ENCODE data around the gene CD99L2.

The CD99L2 gene

DNA sequence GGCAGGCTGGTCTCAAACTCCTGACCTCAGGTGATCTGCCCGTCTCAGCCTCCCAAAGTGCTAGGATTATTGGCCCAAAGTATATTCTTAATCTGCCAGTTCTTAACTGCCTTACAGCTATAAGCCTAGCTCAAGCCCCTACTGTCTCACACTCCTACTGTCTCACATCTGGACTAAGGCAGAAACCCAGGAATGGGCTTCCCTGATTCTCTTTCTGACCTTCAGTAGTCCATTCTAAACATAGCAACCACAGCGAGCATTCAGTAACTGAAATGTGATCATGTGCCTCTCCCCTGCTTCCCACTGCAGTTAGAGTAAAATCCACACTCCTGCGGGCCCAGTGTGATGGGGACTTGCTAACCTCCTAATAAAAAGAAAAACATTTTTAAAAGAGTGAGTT is 146.3 kb downstream of the CD99L2 start:
- Histone ChIP-seq H3K4me1 (ENCODE audit: control insufficient read depth, insufficient read depth, low read length) (no peaks in the 10 kb centered on the region), H3K36me3 (ENCODE audit: control insufficient read depth, insufficient read depth, low read length) (peaks cover 7% of the 10 kb centered on the region), H3K27ac (ENCODE audit: low read depth, low read length) (no peak overlapping the region), H3K4me3 (ENCODE audit: low read depth, low read length) (no peak overlapping the region), H3K9ac (ENCODE audit: low read length) (no peak overlapping the region), H3K9me3 (ENCODE audit: control insufficient read depth, insufficient read depth, low read depth, low read length) (no peaks in the 10 kb centered on the region), H3K27me3 (ENCODE audit: control insufficient read depth, insufficient read depth, low read length) (no peaks in the 10 kb centered on the region)

DNA sequence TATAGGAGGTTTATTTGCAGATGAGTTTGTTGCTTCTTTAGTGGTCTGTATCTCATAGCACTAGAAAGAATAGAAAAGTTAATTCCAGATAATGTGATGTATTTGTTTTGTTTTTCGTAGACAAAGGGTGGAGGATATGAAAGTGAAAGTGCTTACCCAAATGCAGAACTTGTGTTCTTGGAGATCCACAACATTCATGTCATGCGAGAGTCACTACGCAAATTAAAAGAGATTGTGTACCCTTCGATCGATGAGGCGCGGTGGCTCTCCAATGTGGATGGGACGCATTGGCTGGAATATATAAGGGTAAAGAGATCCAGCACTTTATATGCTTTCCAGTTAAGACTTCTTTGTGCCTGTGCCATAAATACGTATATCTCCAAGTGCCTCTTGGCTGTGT is 162.0 kb downstream of the CD99L2 start:
- H3K27me3 ChIP-seq (ENCODE audit: control insufficient read depth, insufficient read depth, low read length) = no peaks in the 10 kb centered on the region
- no peak overlapping the region for H3K9ac ChIP-seq (ENCODE audit: low read length)
- H3K9me3 ChIP-seq (ENCODE audit: control insufficient read depth, insufficient read depth, low read depth, low read length) = no peaks in the 10 kb centered on the region
- peaks cover 73% of the 10 kb centered on the region for H3K36me3 ChIP-seq (ENCODE audit: control insufficient read depth, insufficient read depth, low read length)
- H3K4me3 ChIP-seq (ENCODE audit: low read depth, low read length) = no peak overlapping the region
- H3K4me1 ChIP-seq (ENCODE audit: control insufficient read depth, insufficient read depth, low read length) = no peaks in the 10 kb centered on the region
- H3K27ac ChIP-seq (ENCODE audit: low read depth, low read length) = no peak overlapping the region

DNA sequence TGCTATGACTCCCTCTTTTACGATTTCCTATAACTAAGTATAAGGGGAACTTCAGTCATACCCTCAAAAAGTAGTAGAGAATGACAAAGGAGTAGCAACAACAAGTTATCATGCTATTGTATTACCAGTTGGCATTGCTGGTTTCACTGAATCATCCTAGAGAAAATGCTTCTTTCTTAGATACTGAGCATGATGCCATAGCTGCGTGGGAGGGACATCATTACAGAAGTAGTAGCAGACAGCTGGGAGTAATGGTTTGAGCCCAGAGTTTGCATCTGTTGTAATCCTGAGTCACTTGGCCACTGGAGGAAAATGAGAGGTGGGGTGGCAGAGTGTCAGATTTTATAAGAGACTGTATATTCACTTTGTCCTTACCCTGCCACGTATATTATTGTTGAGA is 166.7 kb downstream of the CD99L2 start:
- Histone ChIP-seq H3K9ac (ENCODE audit: low read length) (no peak overlapping the region), H3K27ac (ENCODE audit: low read depth, low read length) (no peak overlapping the region), H3K4me1 (ENCODE audit: control insufficient read depth, insufficient read depth, low read length) (peaks cover 8% of the 10 kb centered on the region; the same call in 1 of the 2 replicates), H3K9me3 (ENCODE audit: control insufficient read depth, insufficient read depth, low read depth, low read length) (no peaks in the 10 kb centered on the region), H3K27me3 (ENCODE audit: control insufficient read depth, insufficient read depth, low read length) (no peaks in the 10 kb centered on the region), H3K4me3 (ENCODE audit: low read depth, low read length) (no peak overlapping the region), H3K36me3 (ENCODE audit: control insufficient read depth, insufficient read depth, low read length) (peaks cover 50% of the 10 kb centered on the region)

DNA sequence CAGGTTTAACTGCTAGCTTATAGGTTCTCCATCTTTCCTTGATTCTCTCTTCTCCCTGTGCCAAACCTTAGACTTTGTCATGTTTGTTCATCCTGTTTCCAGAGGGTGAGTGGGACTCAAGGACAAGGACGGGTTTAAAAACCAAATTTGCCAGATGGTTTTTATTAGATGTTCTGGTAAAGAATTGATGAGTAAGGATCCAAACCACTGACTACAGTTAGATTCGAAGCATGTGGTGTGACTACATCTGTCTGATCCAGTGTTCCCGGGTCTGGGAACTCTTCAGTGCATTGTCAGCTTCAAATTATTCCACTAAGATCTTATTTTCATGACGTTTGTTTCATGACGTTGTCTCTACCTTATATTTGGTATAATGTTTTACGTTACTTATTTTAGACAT is 167.7 kb downstream of the CD99L2 start:
- Histone ChIP-seq H3K4me3 (ENCODE audit: low read depth, low read length) (no peak overlapping the region), H3K36me3 (ENCODE audit: control insufficient read depth, insufficient read depth, low read length) (peaks cover 40% of the 10 kb centered on the region), H3K9me3 (ENCODE audit: control insufficient read depth, insufficient read depth, low read depth, low read length) (no peaks in the 10 kb centered on the region), H3K27me3 (ENCODE audit: control insufficient read depth, insufficient read depth, low read length) (no peaks in the 10 kb centered on the region), H3K4me1 (ENCODE audit: control insufficient read depth, insufficient read depth, low read length) (peaks cover 18% of the 10 kb centered on the region), H3K9ac (ENCODE audit: low read length) (no peak overlapping the region), H3K27ac (ENCODE audit: low read depth, low read length) (no peak overlapping the region)

DNA sequence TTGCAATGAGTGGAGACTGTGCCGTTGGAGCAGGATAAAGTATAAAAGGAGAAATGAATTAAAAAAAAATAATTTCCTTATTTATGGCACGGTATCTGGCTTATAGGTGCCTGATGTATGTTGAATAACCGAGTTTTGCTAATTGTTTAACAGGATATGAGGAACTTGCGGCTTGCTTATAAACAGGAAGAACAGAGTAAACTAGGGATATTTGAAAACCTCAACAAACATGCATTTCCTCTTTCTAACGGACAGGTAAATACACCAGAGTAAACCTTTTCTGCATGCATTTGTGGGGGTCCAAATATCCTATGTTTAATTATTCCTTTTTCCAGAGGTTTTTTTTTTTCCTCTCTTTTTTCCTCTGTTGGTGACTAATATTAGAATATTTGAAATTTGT is 168.5 kb downstream of the CD99L2 start:
- H3K4me1 ChIP-seq (ENCODE audit: control insufficient read depth, insufficient read depth, low read length) = peaks cover 20% of the 10 kb centered on the region
- H3K36me3 ChIP-seq (ENCODE audit: control insufficient read depth, insufficient read depth, low read length) = peaks cover 32% of the 10 kb centered on the region
- H3K27ac ChIP-seq (ENCODE audit: low read depth, low read length) = no peak overlapping the region
- H3K9me3 ChIP-seq (ENCODE audit: control insufficient read depth, insufficient read depth, low read depth, low read length) = no peaks in the 10 kb centered on the region
- no peak overlapping the region for H3K9ac ChIP-seq (ENCODE audit: low read length)
- H3K27me3 ChIP-seq (ENCODE audit: control insufficient read depth, insufficient read depth, low read length) = no peaks in the 10 kb centered on the region
- no peak overlapping the region for H3K4me3 ChIP-seq (ENCODE audit: low read depth, low read length)

DNA sequence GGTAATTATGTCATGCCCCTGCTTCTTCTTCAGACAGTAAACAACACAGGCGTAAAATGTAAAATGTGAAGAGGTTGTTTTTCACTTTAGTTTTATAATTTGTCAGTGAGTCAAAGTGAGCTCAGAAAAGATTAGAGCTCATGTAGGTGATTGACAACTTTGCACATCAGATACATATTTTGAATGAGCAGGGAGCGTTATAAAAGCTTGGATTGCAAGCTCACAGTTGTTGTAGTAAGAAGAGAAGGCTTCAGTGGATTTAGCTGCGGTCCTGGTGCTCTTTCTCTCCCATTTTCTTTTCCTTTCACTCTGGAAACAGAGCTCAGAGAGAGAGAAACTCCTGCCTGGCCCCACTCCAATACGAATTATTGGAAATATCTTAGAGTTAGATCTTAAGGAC is 178.8 kb downstream of the CD99L2 start:
- Histone ChIP-seq H3K27ac (ENCODE audit: low read depth, low read length) (no peak overlapping the region), H3K9ac (ENCODE audit: low read length) (no peak overlapping the region), H3K4me3 (ENCODE audit: low read depth, low read length) (no peak overlapping the region), H3K9me3 (ENCODE audit: control insufficient read depth, insufficient read depth, low read depth, low read length) (peaks cover 3% of the 10 kb centered on the region; the same call in 1 of the 2 replicates), H3K36me3 (ENCODE audit: control insufficient read depth, insufficient read depth, low read length) (no peaks in the 10 kb centered on the region), H3K4me1 (ENCODE audit: control insufficient read depth, insufficient read depth, low read length) (no peaks in the 10 kb centered on the region), H3K27me3 (ENCODE audit: control insufficient read depth, insufficient read depth, low read length) (no peaks in the 10 kb centered on the region)

All from HUES6 (cell line).